A204.1 (cell line): ENCODE data around the gene ASB4.

Experiments used
- FAIRE-seq: peaks from 2 replicates; lab custom pipeline; 2012; peaks lifted over from hg19 to GRCh38; lab: Jason Lieb, UNC

The ASB4 gene

DNA sequence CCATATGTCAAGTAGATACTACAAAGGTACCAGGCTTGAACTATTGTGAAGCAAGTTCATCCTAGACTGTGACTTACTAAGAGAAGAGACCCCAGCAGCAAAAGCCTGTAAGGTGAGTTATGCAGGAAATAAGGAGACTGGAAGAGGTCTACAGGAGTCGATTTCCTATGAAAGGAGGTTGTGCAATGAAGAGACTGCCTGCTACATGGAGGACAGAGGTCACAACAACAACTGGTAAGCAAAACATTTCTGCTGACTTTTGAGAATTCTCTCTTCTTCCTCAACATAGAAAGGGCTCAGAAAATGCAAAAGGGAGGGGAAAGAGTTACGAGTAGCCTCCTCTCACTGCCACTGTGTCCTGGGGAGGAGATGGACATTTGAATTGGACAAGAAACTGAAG lies 68.2 kb downstream of the ASB4 start:
- FAIRE-seq = no peak

DNA sequence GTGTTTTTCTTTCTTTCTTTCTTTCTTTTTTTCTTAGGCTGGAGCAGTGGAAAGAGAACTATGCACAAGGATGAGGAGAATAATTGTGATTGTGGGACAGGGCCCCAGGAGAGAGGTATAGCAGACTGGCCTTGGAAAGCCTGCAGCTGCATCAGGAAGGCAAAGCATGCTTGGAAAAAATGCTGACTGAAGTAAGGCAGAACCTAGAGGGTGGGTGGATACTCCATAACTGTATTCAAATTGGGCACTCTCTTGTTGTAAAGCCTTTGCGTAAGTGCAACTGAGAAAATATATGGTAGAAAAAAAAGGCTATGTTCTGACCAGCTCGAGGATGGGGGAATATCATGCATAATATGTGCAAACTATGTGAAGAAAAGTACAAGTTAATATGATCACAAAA lies 71.0 kb downstream of the ASB4 start:
- no peak for FAIRE-seq

DNA sequence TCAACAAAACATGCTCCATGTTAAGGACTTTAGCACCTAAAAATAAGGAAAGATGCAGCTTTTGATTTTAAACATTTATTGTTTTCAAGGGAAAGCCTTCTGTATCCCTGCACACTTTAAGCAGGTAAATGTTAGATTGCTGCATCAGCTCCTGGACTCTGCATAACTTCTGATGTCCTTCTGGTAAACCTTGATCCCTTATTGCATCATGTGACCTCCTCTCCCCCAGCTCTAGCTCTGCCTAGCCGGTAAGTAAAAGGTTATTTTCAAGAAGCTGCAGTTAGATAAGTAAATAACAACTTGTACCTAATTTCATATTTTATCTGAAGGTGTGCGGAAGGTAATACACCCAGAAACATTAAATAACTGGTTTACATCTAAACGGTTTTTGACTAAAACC lies 73.1 kb downstream of the ASB4 start:
- FAIRE-seq = no peak

DNA sequence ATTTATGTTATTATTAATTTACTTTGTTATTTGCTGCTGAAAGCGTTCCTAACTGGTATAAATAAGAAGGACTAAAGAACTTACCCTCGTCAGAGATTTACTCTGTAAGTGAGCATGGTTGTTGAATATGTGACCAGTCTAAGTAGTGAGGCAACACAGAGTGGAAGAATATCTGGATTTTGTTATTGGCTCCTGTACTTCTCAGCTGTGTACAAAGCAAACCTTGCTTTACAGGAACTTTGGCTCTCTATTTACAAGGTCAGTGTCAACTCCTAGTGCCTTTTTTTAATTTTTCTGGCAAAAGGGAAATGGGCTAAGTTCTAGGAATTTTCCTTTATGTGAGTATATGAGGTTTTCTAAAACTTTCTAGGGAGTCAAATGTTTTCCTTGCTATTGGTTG lies 74.9 kb downstream of the ASB4 start:
- no peak for FAIRE-seq

DNA sequence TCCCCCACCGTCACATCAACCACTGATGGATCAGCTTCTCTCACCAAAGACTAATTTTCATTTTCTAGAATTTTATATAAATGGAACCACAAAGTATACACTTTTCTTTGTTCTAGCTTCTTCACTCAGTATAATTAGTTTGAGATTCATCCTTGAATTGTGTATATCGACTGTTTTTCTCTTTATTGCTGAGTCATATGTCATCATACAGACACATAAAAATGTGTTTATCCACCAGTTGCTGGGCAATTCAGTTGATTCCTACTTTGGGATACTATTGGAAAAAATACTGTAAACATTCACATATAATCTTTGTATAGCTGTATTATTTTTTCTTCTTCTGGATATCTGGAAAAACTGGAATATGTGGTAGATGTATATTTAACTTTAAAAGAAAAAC lies 84.0 kb downstream of the ASB4 start:
- FAIRE-seq = no peak

DNA sequence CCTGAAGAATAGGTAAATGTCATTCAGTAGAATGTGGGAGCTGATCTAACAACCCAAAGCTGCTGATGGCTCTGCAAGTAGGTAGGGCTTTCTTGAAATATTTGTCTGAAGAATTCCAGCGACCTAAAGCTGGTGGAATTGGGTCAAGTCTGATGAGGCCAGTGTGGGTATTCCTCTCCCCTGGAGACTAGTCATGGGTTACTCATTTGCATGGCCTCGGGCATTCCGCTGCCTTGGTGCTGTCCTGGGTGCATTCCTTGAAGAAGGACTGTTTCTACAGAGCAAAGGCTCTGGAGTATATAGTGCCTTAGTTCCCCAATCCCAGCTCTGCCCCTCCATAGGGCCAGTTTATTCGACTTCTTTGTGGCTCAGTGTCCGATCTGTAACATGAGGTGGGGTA lies 91.4 kb downstream of the ASB4 start:
- FAIRE-seq = no peak

DNA sequence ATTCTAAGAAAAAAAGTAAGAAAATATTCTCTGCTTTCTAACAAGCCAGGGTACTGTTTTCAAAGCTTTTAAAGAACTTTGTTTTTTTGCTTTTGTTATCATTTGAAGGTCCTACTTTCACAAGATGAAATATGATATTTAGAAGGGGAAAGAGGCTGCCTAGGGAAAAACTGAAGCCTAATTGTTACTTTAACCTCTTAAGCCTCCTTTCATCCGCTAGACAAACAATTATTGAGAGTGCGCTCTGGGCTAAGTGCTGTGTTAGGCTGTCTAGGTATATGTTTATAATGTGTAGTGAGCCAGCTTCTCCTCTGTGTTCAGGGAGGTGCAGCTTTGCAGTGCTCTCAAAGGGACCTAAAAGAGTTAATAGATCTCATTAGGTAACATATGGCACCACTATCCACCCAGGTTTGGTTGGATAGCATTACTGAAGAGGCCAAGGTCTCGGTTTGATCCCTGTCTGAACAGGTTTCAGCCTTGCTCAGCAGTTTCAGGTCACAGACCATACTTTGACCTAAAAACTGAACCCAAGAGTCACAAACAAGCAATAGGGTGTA lies 92.6 kb downstream of the ASB4 start:
- no peak for FAIRE-seq

DNA sequence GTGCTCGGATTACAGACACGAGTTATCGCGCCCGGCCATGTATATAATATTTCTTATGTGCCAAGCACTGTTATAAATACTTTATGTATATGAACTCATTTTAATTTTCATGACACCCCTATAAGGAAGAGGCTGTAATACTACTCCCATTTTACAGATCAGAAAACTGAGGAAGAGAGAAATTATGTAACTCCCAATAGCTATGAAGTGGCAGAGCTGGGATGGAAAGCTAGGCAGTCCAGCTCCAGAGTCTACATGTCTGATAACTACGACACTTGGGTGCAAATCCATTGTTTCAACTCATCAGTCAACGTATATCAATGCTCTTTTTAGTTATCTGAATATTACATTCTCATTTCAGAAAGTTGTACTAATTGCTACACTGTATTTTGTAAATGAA lies 93.6 kb downstream of the ASB4 start:
- no peak for FAIRE-seq

DNA sequence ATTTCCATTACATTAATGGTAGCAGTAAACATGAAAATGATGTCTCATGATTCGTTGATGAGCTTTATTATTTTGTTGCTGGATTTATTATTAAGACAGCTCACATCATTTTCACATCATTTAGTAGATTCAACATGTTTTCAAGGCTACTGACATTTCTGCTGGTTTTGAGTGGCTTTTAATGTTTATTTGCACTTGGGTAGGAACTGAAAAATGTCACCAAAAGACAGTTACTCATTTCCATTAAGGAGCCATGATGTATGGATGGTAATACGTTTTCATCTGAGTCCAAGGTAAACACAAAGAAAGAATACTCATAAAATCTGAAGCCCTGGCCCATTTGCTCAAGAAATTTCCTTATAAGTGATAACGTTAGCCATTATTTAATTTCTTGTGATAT lies 95.7 kb downstream of the ASB4 start:
- FAIRE-seq = no peak

DNA sequence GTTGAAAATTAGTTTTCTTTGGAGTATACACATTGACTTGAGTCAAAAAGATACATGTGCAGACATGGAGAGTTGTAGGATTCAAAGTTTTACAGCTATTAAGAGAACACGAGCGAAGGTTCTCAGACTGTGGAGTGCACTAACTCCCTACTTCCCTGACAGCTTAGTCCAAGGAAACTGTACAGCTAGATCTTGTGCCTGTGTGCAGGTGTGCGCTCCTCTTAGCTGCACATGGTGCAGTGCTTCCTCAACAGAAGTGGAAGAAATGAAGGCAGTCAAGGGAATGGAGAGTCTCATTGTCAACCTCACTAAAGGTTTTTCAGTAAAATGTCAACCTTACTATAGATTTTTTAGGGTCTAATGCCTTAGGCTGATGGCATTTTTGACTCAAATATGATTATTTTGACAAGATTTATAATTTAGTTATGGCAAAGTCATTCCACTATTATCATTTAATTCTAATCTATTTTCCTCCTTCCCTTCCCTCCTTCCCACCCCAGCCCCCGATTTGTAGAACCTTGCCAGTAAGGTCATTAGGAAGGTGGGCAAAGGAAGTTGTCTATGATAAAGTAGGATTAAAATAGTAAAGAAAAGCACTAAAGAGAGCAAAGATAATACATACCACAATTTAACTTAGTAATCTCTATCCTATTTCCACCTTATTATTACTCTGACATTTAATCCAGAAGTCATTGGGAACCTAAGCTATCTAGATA lies 97.0 kb downstream of the ASB4 start:
- FAIRE-seq = no peak

DNA sequence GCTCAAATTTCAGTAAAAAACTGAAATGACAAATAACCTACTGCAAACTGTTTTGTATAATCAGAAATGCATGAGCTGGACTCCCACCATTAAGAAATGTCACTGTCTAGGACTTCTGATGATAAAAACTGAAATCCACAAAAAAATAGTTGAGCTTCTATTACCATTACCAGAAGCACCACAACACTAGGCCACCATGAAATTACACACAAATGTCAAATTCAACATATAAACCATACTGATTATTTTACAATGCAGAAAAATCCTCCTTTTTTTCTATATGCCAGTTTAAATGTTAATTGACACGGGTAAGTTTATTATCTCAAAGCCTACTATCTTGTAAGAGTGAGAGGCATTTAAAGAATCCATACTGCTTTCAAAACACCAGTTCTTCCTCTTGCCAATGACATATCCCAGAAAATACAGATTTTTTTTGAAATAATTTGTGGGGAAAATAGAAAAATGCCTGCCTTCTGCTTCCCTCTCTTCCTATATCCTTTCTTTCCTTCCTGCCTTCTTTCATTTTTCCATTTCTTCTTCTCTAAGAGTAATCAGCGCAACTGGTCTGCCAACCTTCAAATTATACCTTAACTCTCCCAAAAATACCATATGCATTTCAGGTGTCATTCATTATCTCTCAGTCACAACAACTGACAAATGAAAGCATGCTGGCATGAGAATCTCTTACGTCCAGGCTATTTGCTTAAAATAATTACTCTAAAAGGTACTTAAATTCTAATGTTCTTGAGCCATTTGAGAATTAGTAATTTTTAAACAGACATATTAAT lies 98.3 kb downstream of the ASB4 start:
- FAIRE-seq = no peak

DNA sequence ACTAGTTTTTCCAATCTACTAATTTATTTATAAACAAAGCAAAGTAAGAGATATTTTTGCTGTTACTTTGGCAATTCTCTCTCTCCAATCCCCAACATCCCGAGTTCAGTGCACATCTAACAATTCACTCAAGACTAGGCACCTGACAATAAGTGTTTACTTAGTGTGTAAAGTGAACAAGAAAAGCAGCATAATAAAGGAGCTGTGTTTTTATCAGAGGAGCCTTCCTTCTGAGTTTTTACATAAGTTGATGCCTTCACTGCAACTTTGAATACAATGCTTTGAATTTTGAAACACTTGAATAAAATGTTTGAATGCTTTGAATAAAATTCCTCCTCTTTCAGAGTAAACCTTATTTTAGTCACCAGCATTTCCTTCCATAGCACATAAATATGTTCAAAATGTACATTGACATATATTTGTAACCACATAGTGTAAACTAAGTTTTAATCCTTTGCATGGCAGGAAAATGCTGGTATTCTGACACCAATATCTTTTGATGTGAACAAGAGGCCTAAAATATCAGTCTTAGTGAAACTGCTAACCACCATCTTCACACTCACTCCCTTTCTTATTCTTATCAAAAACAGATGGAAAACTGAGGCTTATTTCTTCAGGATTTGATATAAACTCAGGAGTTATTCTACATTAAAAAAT lies 99.2 kb downstream of the ASB4 start:
- FAIRE-seq = no peak

DNA sequence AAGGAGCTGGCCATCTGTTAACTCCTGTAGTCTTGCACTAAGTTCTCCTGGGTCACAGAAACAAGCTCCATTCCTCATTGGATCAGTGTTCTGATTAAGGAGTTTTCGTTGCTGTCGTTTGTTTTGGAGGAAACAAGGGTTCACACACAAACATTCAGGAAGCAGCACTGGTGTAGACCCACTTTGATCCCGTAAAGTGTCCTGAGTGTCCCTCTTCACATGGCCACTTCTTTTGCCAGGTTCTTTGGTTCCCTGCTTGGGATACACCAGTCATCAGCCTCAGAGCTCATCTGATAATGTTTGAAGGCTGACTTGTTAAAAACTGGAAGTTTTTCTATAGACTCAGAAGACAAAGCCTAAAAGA lies 99.7 kb downstream of the ASB4 start:
- no peak for FAIRE-seq

DNA sequence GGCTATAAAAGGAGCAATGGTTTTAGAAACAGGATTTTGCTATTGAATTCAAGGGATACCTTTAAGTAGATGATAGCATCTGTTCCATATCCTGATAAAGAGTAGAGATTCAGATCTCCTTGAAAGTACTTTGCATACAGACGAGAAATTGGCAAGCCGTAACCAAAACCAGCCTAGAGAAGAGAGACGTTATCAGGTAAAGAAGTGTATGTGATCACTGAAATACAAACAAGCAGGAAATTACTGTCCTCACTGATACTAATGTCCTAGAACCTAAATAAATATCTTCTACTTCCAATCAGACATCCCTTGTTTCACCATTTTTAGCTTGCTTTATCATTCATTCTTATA lies 101.2 kb downstream of the ASB4 start:
- FAIRE-seq = no peak

DNA sequence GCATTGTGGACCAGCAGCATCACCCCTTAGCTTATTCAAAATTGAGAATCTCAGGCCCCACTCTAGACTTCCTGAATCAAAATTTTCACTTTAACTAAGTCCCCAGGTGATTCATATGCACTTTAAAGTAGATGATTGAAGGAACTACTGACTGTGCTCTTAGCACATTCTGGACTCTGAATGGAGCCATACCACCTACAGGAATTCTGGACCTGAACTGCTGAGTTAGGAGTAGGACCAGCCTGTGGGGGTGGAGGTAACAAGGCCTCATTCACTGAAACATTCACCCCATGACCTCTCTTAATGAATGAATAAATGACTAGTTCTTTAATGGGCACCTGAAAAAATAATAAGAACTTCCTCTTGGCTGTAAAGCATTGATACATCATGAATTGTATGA lies 103.3 kb downstream of the ASB4 start:
- no peak for FAIRE-seq

DNA sequence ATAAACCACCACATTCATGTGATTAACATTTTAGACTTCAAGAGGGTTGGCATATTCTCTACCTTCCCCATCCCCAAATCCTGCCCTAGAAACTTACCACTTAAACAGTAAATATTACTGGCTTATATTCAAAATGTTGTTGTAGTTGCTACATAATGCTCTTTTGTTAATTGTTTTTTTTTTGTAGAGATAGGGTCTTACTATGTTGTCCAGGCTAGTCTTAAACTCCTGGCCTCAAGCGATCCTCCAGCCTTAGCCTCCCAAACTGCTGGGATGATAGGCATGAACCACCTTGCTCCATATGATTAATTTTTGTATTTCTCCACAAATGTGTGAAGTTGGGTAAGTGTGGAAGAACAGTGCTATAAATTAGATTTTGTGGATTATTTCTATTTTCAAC lies 104.0 kb downstream of the ASB4 start:
- FAIRE-seq = no peak
